ENCODE results near the gene GLCCI1. TPM values are rescaled to one million over a fixed set of nuclear protein-coding genes. Genes with fewer than 3 reads are reported as not detected.

The GLCCI1 gene
- total RNA-seq, 1 donor from 2014 or later: 12.3 TPM

DNA sequence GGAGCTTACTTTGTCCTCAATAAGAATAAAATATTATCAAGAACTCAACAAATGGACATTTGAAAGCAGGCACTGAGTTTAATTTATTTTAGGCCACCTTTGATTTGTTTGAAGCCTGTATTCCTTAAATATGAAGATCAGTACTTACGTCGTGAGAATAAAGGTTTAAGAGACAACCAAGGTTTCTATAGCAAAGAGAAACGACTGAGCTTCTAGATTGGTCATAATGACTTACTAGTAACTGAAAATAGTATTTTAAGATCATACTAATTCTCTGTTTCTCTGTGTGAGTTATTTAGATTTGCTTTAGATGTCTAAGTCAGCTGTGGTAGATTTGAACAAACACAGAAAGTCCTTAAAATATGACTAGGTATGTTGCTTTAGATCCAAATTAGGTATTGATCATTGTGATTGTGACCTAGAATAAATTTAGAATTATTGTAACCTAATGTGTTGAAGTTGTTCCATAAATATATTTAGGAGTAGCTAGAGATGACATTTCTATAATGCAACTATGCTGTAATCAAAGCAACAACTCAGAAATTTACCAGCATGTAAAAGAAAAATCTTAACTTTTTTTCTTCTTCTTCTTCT lies 2.4 kb upstream of the GLCCI1 start:
- no peaks in the 10 kb centered on the region for H3K9me3 Mint-ChIP-seq (ENCODE audit: unreplicated experiment)
- H3K4me3 Mint-ChIP-seq (ENCODE audit: unreplicated experiment): no peak overlapping the region
- H3K4me1 Mint-ChIP-seq (ENCODE audit: unreplicated experiment): peaks cover 6% of the 10 kb centered on the region
- no peak overlapping the region for H3K27ac Mint-ChIP-seq (ENCODE audit: unreplicated experiment)
- no peaks in the 10 kb centered on the region for H3K36me3 Mint-ChIP-seq (ENCODE audit: unreplicated experiment)
- DNase-seq (ENCODE audit: extremely low spot score, unreplicated experiment): no peak
- TF ChIP-seq, protein P1, sequence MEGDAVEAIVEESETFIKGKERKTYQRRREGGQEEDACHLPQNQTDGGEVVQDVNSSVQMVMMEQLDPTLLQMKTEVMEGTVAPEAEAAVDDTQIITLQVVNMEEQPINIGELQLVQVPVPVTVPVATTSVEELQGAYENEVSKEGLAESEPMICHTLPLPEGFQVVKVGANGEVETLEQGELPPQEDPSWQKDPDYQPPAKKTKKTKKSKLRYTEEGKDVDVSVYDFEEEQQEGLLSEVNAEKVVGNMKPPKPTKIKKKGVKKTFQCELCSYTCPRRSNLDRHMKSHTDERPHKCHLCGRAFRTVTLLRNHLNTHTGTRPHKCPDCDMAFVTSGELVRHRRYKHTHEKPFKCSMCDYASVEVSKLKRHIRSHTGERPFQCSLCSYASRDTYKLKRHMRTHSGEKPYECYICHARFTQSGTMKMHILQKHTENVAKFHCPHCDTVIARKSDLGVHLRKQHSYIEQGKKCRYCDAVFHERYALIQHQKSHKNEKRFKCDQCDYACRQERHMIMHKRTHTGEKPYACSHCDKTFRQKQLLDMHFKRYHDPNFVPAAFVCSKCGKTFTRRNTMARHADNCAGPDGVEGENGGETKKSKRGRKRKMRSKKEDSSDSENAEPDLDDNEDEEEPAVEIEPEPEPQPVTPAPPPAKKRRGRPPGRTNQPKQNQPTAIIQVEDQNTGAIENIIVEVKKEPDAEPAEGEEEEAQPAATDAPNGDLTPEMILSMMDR (IDR thresholded peaks at IDR 0.05): no peak
- no peaks in the 10 kb centered on the region for H3K27me3 Mint-ChIP-seq (ENCODE audit: unreplicated experiment)

DNA sequence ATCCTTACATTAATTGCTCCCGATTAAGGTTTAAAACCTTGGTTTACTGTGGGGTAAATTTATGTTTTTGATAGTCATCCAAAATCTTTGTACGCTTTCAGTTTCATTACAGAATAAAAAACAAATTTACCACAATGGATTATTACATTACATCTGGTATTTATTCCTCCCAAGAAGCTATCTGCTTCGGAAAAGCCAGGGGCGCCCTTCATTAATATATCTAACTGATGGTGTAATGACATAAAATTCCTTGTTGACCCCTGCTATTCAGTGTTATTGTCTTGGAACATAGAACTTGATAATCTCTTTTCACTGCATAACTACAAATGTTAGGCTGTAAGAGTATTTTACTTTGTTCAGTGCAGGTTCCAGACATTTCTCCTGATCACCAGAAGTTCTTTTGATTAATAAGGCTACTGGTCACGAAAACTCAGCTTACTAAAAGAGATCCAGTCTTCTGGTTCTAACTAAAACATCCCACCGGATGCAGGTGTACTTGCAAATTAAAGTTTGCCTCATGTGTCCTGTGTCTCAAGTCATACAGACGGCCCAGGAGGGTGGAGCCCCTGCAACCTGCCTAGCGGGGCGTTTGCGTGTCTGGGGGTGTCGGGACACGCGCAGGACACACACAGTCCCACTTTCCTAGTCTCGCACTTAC lies 581 bp upstream of the GLCCI1 start:
- DNase-seq (ENCODE audit: extremely low spot score, unreplicated experiment): no peak
- Mint-ChIP-seq H3K9me3 (ENCODE audit: unreplicated experiment) (no peaks in the 10 kb centered on the region), H3K27me3 (ENCODE audit: unreplicated experiment) (no peaks in the 10 kb centered on the region), H3K36me3 (ENCODE audit: unreplicated experiment) (no peaks in the 10 kb centered on the region), H3K27ac (ENCODE audit: unreplicated experiment) (peak overlapping the region; percentile 60), H3K4me1 (ENCODE audit: unreplicated experiment) (peaks cover 9% of the 10 kb centered on the region), H3K4me3 (ENCODE audit: unreplicated experiment) (peak overlapping the region; percentile 85)
- TF ChIP-seq, protein P1 (IDR thresholded peaks at IDR 0.05): no peak

GRCh38 chr7:7969306-7970236 lies 975 bp downstream of the GLCCI1 start:
- TF ChIP-seq, protein P1 (IDR thresholded peaks at IDR 0.05): peak; percentile 19
- Mint-ChIP-seq H3K36me3 (ENCODE audit: unreplicated experiment) (no peaks in the 10 kb centered on the region), H3K27me3 (ENCODE audit: unreplicated experiment) (no peaks in the 10 kb centered on the region), H3K4me3 (ENCODE audit: unreplicated experiment) (peak overlapping the region; percentile 66), H3K27ac (ENCODE audit: unreplicated experiment) (no peak overlapping the region), H3K4me1 (ENCODE audit: unreplicated experiment) (peaks cover 11% of the 10 kb centered on the region), H3K9me3 (ENCODE audit: unreplicated experiment) (no peaks in the 10 kb centered on the region)
- DNase-seq (ENCODE audit: extremely low spot score, unreplicated experiment): peak; percentile 85

GRCh38 chr7:7970237-7970530 lies 1.6 kb downstream of the GLCCI1 start:
- H3K36me3 Mint-ChIP-seq (ENCODE audit: unreplicated experiment): no peaks in the 10 kb centered on the region
- TF ChIP-seq, protein P1 (IDR thresholded peaks at IDR 0.05): no peak
- no peaks in the 10 kb centered on the region for H3K9me3 Mint-ChIP-seq (ENCODE audit: unreplicated experiment)
- no peak overlapping the region for H3K27ac Mint-ChIP-seq (ENCODE audit: unreplicated experiment)
- no peak overlapping the region for H3K4me3 Mint-ChIP-seq (ENCODE audit: unreplicated experiment)
- H3K27me3 Mint-ChIP-seq (ENCODE audit: unreplicated experiment): no peaks in the 10 kb centered on the region
- no peak for DNase-seq (ENCODE audit: extremely low spot score, unreplicated experiment)
- peaks cover 11% of the 10 kb centered on the region for H3K4me1 Mint-ChIP-seq (ENCODE audit: unreplicated experiment)

All from osteocyte (in vitro differentiated cells).